HepG2 (cell line): ENCODE results near the gene MIB1. TPM values are rescaled to one million over a fixed set of nuclear protein-coding genes. Genes with fewer than 3 reads are reported as not detected.

ENCODE experiments used
- CBFB ChIP-seq: sonication (generic); formaldehyde crosslinking; IDR thresholded peaks from 2 replicates; pipeline ENCODE4 v1.4.0; 2020; ENCODE audit warnings: missing genetic modification reagents
- CEBPG ChIP-seq: IDR thresholded peaks from 2 replicates; pipeline ENCODE4 v1.6.1; 2016
- KMT2B ChIP-seq: IDR thresholded peaks from 2 replicates; pipeline ENCODE4 v1.6.1; 2016; ENCODE audit warnings: missing genetic modification reagents, missing compliant biosample characterization
- MIER2 ChIP-seq: IDR thresholded peaks from 2 replicates; pipeline ENCODE4 v1.6.1; 2016; ENCODE audit warnings: missing biosample characterization, missing genetic modification reagents
- MYC ChIP-seq: sonication (generic); formaldehyde crosslinking; IDR thresholded peaks from 2 replicates; pipeline ENCODE4 v1.9.0; 2021; ENCODE audit warnings: missing genetic modification reagents, borderline replicate concordance
- NKX3-1 ChIP-seq: sonication (generic); formaldehyde crosslinking; IDR thresholded peaks from 2 replicates; pipeline ENCODE4 v1.5.0; 2020; ENCODE audit warnings: missing genetic modification reagents
- NR2C2 ChIP-seq: sonication (generic); formaldehyde crosslinking; IDR thresholded peaks from 2 replicates; pipeline ENCODE4 v1.4.0; 2020; ENCODE audit warnings: missing genetic modification reagents, mild to moderate bottlenecking, moderate library complexity, borderline replicate concordance
- PHF8 ChIP-seq: sonication (generic); formaldehyde crosslinking; IDR thresholded peaks from 2 replicates; pipeline ENCODE4 v1.5.0; 2020; ENCODE audit warnings: missing genetic modification reagents
- SIN3A ChIP-seq: IDR thresholded peaks from 2 replicates; pipeline ENCODE4 v1.6.1; 2011; ENCODE audit warnings: low read depth, mild to moderate bottlenecking, control low read depth, low read length, borderline replicate concordance
- SP2 ChIP-seq: sonication (generic); formaldehyde crosslinking; IDR thresholded peaks from 2 replicates; pipeline ENCODE4 v1.5.1; 2020; ENCODE audit warnings: mild to moderate bottlenecking, missing genetic modification reagents
- XRCC5 ChIP-seq: fragments of 200-400 bp; formaldehyde crosslinking; optimal IDR thresholded peaks from 2 replicates; pipeline ENCODE3; 2017; ENCODE audit warnings: mild to moderate bottlenecking, low read length
- ZBTB1 ChIP-seq: sonication (generic); formaldehyde crosslinking; IDR thresholded peaks from 2 replicates; pipeline ENCODE4 v1.4.0; 2020; ENCODE audit warnings: missing genetic modification reagents, borderline replicate concordance
- ZNF10 ChIP-seq: sonication (generic); formaldehyde crosslinking; IDR thresholded peaks from 2 replicates; pipeline ENCODE4 v1.4.0; 2020; ENCODE audit warnings: mild to moderate bottlenecking, low read depth, missing genetic modification reagents, borderline replicate concordance
- ZNF274 ChIP-seq: sonication (generic); formaldehyde crosslinking; IDR thresholded peaks from 2 replicates; pipeline ENCODE4 v1.5.1; 2020; ENCODE audit warnings: mild to moderate bottlenecking, missing genetic modification reagents
- ZNF761 ChIP-seq: sonication (generic); formaldehyde crosslinking; conservative IDR thresholded peaks from 2 replicates; pipeline ENCODE4 v1.4.0; 2020; ENCODE audit warnings: mild to moderate bottlenecking, missing genetic modification reagents
- ZNF766 ChIP-seq: sonication (generic); formaldehyde crosslinking; IDR thresholded peaks from 2 replicates; pipeline ENCODE4 v1.5.0; 2020; ENCODE audit warnings: missing genetic modification reagents, borderline replicate concordance
- polyA plus RNA-seq, 8 experiments: library from polyadenylated mRNA; depleted of rRNA in 3 of 8; stranded (reverse) in 7 of 8; unstranded in 1 of 8; fragments of >200 nt; fragmentation: Illumina TruSeq in 4 of 8; extraction: Trizol in 4 of 8; gene quantifications; 2 replicates each; pipeline versions ENCODE4 v1.2.1 to v1.2.3, GENCODE V29; 2011 to 2016; ENCODE audit warnings: low read depth in 4 of 8, missing spikeins in 1 of 8, mixed read lengths in 1 of 8; ENCODE audit not compliant: insufficient read depth in 1 of 8
- total RNA-seq, 5 experiments: library from RNA; depleted of rRNA; stranded (reverse); fragments of >200 nt; fragmentation: Illumina TruSeq; extraction: Trizol; gene quantifications; 2 replicates each; pipeline ENCODE4 v1.2.3, GENCODE V29; 2016; ENCODE audit warnings: low read depth in 1 of 5
- TF ChIP-seq, protein P1 (sequence below): sonication (generic); formaldehyde crosslinking; IDR thresholded peaks from 2 replicates; pipeline ENCODE4 v1.4.0; 2020; ENCODE audit warnings: missing genetic modification reagents
- TF ChIP-seq, protein P2 (sequence below): sonication (generic); formaldehyde crosslinking; IDR thresholded peaks from 2 replicates; pipeline ENCODE4 v1.5.1; 2020; ENCODE audit warnings: mild to moderate bottlenecking, missing genetic modification reagents, moderate library complexity
- TF ChIP-seq, protein P3 (sequence below): sonication (generic); IDR thresholded peaks from 2 replicates; pipeline ENCODE4 v1.6.1; 2016; ENCODE audit warnings: low read depth, borderline replicate concordance

Gene MIB1
- total and polyA plus RNA-seq, 2 of the 13 experiments (the other 11 are each of a cell fraction or from before 2014, with no cell fraction given): 12.0 to 47.0 TPM

DNA sequence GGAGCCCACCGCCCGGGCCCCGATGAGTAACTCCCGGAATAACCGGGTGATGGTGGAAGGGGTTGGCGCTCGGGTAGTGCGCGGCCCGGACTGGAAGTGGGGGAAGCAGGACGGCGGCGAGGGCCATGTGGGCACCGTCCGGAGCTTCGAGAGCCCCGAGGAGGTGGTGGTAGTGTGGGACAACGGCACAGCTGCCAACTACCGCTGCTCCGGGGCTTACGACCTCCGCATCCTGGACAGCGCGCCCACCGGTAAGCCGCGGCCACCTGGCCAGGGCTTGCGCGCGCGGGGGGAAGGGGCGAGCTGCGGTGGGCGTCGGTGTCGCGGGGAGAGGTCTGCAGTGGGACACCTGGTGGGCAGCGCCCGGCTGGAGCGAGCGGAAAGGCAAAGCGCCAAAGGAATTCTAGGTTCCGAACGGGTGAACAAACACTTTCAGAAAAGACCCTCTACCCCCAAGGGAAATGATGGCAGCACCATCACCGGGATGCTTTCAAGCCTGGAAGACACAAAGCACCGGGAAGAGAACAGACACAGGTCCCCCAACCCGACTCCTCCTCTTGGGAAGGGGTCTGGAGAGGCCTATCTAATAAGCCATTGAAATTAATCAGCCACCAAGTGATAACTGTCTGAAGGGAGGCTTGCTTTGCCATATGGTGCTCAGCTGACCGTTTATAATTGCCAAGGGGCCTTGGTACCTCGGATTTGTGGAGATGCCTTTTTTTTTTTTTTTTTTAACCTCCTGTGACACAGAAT, 1.1 kb downstream of the MIB1 start (continued):
- TF ChIP-seq, protein P1, sequence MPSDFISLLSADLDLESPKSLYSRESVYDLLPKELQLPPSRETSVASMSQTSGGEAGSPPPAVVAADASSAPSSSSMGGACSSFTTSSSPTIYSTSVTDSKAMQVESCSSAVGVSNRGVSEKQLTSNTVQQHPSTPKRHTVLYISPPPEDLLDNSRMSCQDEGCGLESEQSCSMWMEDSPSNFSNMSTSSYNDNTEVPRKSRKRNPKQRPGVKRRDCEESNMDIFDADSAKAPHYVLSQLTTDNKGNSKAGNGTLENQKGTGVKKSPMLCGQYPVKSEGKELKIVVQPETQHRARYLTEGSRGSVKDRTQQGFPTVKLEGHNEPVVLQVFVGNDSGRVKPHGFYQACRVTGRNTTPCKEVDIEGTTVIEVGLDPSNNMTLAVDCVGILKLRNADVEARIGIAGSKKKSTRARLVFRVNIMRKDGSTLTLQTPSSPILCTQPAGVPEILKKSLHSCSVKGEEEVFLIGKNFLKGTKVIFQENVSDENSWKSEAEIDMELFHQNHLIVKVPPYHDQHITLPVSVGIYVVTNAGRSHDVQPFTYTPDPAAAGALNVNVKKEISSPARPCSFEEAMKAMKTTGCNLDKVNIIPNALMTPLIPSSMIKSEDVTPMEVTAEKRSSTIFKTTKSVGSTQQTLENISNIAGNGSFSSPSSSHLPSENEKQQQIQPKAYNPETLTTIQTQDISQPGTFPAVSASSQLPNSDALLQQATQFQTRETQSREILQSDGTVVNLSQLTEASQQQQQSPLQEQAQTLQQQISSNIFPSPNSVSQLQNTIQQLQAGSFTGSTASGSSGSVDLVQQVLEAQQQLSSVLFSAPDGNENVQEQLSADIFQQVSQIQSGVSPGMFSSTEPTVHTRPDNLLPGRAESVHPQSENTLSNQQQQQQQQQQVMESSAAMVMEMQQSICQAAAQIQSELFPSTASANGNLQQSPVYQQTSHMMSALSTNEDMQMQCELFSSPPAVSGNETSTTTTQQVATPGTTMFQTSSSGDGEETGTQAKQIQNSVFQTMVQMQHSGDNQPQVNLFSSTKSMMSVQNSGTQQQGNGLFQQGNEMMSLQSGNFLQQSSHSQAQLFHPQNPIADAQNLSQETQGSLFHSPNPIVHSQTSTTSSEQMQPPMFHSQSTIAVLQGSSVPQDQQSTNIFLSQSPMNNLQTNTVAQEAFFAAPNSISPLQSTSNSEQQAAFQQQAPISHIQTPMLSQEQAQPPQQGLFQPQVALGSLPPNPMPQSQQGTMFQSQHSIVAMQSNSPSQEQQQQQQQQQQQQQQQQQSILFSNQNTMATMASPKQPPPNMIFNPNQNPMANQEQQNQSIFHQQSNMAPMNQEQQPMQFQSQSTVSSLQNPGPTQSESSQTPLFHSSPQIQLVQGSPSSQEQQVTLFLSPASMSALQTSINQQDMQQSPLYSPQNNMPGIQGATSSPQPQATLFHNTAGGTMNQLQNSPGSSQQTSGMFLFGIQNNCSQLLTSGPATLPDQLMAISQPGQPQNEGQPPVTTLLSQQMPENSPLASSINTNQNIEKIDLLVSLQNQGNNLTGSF (CRISPR knock-in tag): no peak
- peak; percentile 36; the same call in 1 of the 2 replicates for TF ChIP-seq MYC (CRISPR knock-in tag)
- TF ChIP-seq ZNF766: no peak
- no peak for TF ChIP-seq ZNF10 (CRISPR knock-in tag)
- no peak for TF ChIP-seq NKX3-1
- peak; percentile 38 for TF ChIP-seq PHF8 (CRISPR knock-in tag)
- TF ChIP-seq KMT2B (CRISPR knock-in tag): peak; percentile 29; the same call in 1 of the 2 replicates
- peak; percentile 69 for TF ChIP-seq XRCC5
- no peak for TF ChIP-seq CBFB (CRISPR knock-in tag)
- TF ChIP-seq ZBTB1 (CRISPR knock-in tag): no peak
- TF ChIP-seq ZNF761 (CRISPR knock-in tag): no peak
- peak; percentile 49; the same call in 1 of the 2 replicates for TF ChIP-seq SIN3A
- TF ChIP-seq MIER2 (CRISPR knock-in tag): no peak
- TF ChIP-seq SP2 (CRISPR knock-in tag): no peak
- TF ChIP-seq CEBPG (CRISPR knock-in tag): no peak
- TF ChIP-seq, protein P2, sequence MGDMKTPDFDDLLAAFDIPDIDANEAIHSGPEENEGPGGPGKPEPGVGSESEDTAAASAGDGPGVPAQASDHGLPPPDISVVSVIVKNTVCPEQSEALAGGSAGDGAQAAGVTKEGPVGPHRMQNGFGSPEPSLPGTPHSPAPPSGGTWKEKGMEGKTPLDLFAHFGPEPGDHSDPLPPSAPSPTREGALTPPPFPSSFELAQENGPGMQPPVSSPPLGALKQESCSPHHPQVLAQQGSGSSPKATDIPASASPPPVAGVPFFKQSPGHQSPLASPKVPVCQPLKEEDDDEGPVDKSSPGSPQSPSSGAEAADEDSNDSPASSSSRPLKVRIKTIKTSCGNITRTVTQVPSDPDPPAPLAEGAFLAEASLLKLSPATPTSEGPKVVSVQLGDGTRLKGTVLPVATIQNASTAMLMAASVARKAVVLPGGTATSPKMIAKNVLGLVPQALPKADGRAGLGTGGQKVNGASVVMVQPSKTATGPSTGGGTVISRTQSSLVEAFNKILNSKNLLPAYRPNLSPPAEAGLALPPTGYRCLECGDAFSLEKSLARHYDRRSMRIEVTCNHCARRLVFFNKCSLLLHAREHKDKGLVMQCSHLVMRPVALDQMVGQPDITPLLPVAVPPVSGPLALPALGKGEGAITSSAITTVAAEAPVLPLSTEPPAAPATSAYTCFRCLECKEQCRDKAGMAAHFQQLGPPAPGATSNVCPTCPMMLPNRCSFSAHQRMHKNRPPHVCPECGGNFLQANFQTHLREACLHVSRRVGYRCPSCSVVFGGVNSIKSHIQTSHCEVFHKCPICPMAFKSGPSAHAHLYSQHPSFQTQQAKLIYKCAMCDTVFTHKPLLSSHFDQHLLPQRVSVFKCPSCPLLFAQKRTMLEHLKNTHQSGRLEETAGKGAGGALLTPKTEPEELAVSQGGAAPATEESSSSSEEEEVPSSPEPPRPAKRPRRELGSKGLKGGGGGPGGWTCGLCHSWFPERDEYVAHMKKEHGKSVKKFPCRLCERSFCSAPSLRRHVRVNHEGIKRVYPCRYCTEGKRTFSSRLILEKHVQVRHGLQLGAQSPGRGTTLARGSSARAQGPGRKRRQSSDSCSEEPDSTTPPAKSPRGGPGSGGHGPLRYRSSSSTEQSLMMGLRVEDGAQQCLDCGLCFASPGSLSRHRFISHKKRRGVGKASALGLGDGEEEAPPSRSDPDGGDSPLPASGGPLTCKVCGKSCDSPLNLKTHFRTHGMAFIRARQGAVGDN: peak; percentile 56
- TF ChIP-seq, protein P3, sequence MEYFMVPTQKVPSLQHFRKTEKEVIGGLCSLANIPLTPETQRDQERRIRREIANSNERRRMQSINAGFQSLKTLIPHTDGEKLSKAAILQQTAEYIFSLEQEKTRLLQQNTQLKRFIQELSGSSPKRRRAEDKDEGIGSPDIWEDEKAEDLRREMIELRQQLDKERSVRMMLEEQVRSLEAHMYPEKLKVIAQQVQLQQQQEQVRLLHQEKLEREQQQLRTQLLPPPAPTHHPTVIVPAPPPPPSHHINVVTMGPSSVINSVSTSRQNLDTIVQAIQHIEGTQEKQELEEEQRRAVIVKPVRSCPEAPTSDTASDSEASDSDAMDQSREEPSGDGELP: peak; percentile 14; the same call in 1 of the 2 replicates
- no peak for TF ChIP-seq NR2C2 (CRISPR knock-in tag)
- peak; percentile 36; the same call in 1 of the 2 replicates for TF ChIP-seq ZNF274
